Liver (tissue), 3 donors: ENCODE data around the gene DNMT3A.

Experiments used
- ATF3 ChIP-seq: IDR thresholded peaks from 2 replicates; pipeline ENCODE4 v1.6.1; 2016; ENCODE audit warnings: antibody characterized with exemption
- CTCF ChIP-seq: fragments of 150-350 bp; IDR thresholded peaks from 2 replicates; pipeline ENCODE4 v1.5.1; 2017; ENCODE audit warnings: improper control_type of control experiment, low read depth, low read length; ENCODE audit not compliant: missing input control
- FOXA1 ChIP-seq: IDR thresholded peaks from 2 replicates; pipeline ENCODE4 v1.6.1; 2016; ENCODE audit warnings: antibody characterized with exemption
- GABPA ChIP-seq, 2 donors: IDR thresholded peaks in 1 of 2; conservative IDR thresholded peaks in 1 of 2; 2 replicates each; pipeline ENCODE4 v1.6.1; 2016; ENCODE audit warnings: antibody characterized with exemption in 2 of 2, mild to moderate bottlenecking in 1 of 2, moderate library complexity in 1 of 2
- JUND ChIP-seq, 2 donors: IDR thresholded peaks; 2 replicates each; pipeline ENCODE4 v1.6.1; 2016; ENCODE audit warnings: antibody characterized with exemption in 2 of 2
- RAD21 ChIP-seq, 2 donors: IDR thresholded peaks; 2 replicates each; pipeline ENCODE4 v1.6.1; 2016; ENCODE audit warnings: antibody characterized with exemption in 2 of 2, mild to moderate bottlenecking in 2 of 2
- REST ChIP-seq: IDR thresholded peaks from 2 replicates; pipeline ENCODE4 v1.6.1; 2016; ENCODE audit warnings: antibody characterized with exemption, mild to moderate bottlenecking
- SP1 ChIP-seq: IDR thresholded peaks from 2 replicates; pipeline ENCODE4 v1.6.1; 2018; ENCODE audit warnings: antibody characterized with exemption, mild to moderate bottlenecking
- TAF1 ChIP-seq: conservative IDR thresholded peaks from 2 replicates; pipeline ENCODE4 v1.6.1; 2016; ENCODE audit warnings: antibody characterized with exemption, mild to moderate bottlenecking
- ZBTB33 ChIP-seq: IDR thresholded peaks from 2 replicates; pipeline ENCODE4 v1.6.1; 2016; ENCODE audit warnings: antibody characterized with exemption
- donor health status: healthy.
- donor health status: healthy.

- TF ChIP-seq RAD21 (IDR thresholded peaks at IDR 0.05) (no peak), CTCF (no peak), ATF3 (no peak), SP1 (no peak), TAF1 (no peak), REST (no peak), ZBTB33 (no peak), GABPA (IDR thresholded peaks at IDR 0.05 in 1 of 2, conservative IDR thresholded peaks at IDR 0.05 in 1 of 2) (no peak), FOXA1 (no peak), JUND (IDR thresholded peaks at IDR 0.05) (no peak)
Measured at GRCh38 chr2:25378731-25379490, 37.2 kb upstream of the DNMT3A start.
